ENCODE results near the gene PFDN5. TPM values are rescaled to one million over a fixed set of nuclear protein-coding genes. Genes with fewer than 3 reads are reported as not detected.

Gene PFDN5
- total and polyA plus RNA-seq, 9 of the 15 experiments (the other 6 are each of a cell fraction or from before 2014, with no cell fraction given): 361 to 1,636 (median 742) TPM

GRCh38 chr12:53324113-53324778 lies 28.9 kb downstream of the PFDN5 start (continued):
- peak; percentile 23 to 73 for TF ChIP-seq E2F6 (IDR thresholded peaks at IDR 0.05; ENCODE audit: borderline replicate concordance in 1 of 2, extremely low read depth in 1 of 2, insufficient read depth in 1 of 2, insufficient read length in 1 of 2, low read depth in 1 of 2, low read length in 1 of 2, poor library complexity in 1 of 2, severe bottlenecking in 1 of 2)
- peak; percentile 18; the same call in 1 of the 2 replicates for TF ChIP-seq HDAC2 (IDR thresholded peaks at IDR 0.05)
- TF ChIP-seq NR2C2 (CRISPR knock-in tag; IDR thresholded peaks at IDR 0.05): peak; percentile 77; the same call in 1 of the 2 replicates
- TF ChIP-seq NR2C2 (tag; IDR thresholded peaks at IDR 0.05): no peak
- TF ChIP-seq BRD9 (IDR thresholded peaks at IDR 0.05; ENCODE audit: low read depth, partially characterized antibody): peak; percentile 6
- TF ChIP-seq ZNF232 (CRISPR knock-in tag; IDR thresholded peaks at IDR 0.05): 0 out of 2 replicates have a peak, but pooled peaks have one; percentile 30
- peak; percentile 67 for TF ChIP-seq HNRNPLL (IDR thresholded peaks at IDR 0.05; ENCODE audit: low read depth, low read length, poor library complexity, severe bottlenecking)
- TF ChIP-seq ETV1 (tag; conservative IDR thresholded peaks at IDR 0.05; ENCODE audit: low read depth): peak; percentile 20; the same call in 1 of the 2 replicates
- TF ChIP-seq ZNF766 (CRISPR knock-in tag; conservative IDR thresholded peaks at IDR 0.05): 0 out of 2 replicates have a peak, but pooled peaks have one; percentile 18
- TF ChIP-seq ZBTB5 (IDR thresholded peaks at IDR 0.05): 0 out of 2 replicates have a peak, but pooled peaks have one; percentile 35
- peak; percentile 77 for TF ChIP-seq ZBTB40 (IDR thresholded peaks at IDR 0.05)
- TF ChIP-seq ZBTB40 (CRISPR knock-in tag; IDR thresholded peaks at IDR 0.05): no peak
- no peak for TF ChIP-seq ID3 (CRISPR knock-in tag; IDR thresholded peaks at IDR 0.05)
- no peak for TF ChIP-seq ID3 (tag; IDR thresholded peaks at IDR 0.05)

All from K562 (cell line).